Measurements from ENCODE around the gene CADM3. TPM values are rescaled to one million over a fixed set of nuclear protein-coding genes. Genes with fewer than 3 reads are reported as not detected.

Gene CADM3
- total and polyA plus RNA-seq, 2 experiments from 2014 or later: 0.37 to 0.77 TPM

GRCh38 chr1:159250638-159251216 lies 79.3 kb downstream of the CADM3 start:
- no peaks in the 10 kb centered on the region for H3K79me2 ChIP-seq
- H3K9me3 ChIP-seq (ENCODE audit: low read depth): no peaks in the 10 kb centered on the region
- WGBS (ENCODE audit: low lambda C conversion rate, missing lambda C conversion rate): 73% methylated on average over 8 of the region's 8 CpGs
- no peaks in the 10 kb centered on the region for H4K20me1 ChIP-seq (ENCODE audit: insufficient read depth, poor library complexity, severe bottlenecking)
- no peaks in the 10 kb centered on the region for H3K9me2 ChIP-seq (replicated peaks; ENCODE audit: insufficient read depth)
- H3K4me2 ChIP-seq: no peak overlapping the region
- TF ChIP-seq EZH2phosphoT487 (IDR thresholded peaks at IDR 0.05; ENCODE audit: low read depth, severe bottlenecking, unreplicated experiment) (no peak), CTCF (IDR thresholded peaks at IDR 0.05; ENCODE audit: poor library complexity) (no peak), EZH2 (IDR thresholded peaks at IDR 0.05; ENCODE audit: borderline replicate concordance) (no peak)
- DNase-seq (ENCODE audit: low spot score): no peak
- no peak overlapping the region for H3K27ac ChIP-seq
- H3K36me3 ChIP-seq (replicated peaks; ENCODE audit: insufficient read depth, low read depth): no peaks in the 10 kb centered on the region
- H3K4me3 ChIP-seq: no peak overlapping the region
- no peaks in the 10 kb centered on the region for H3K27me3 ChIP-seq
- no peak overlapping the region for H2AFZ ChIP-seq
- H3K4me1 ChIP-seq (ENCODE audit: insufficient read depth): no peaks in the 10 kb centered on the region

Small RNA genes lying within 50 kb of the gene (small RNA-seq; reads per million reads assigned to genes)
- gene RNA5SP60: not detected

Other genes starting within 250 kb of the CADM3 start
- not detected in 2 replicates for gene PYHIN1, start 240.1 kb upstream of the CADM3 start, total RNA-seq
- gene PYHIN1, start 240.1 kb upstream of the CADM3 start, polyA plus RNA-seq: not detected in 2 replicates
- gene IFI16, start 161.7 kb upstream of the CADM3 start, total RNA-seq: 22.2 and 25.1 TPM in 2 replicates
- 31.8 and 35.6 TPM in 2 replicates for gene IFI16, start 161.7 kb upstream of the CADM3 start, polyA plus RNA-seq
- gene AIM2, start 94.8 kb upstream of the CADM3 start, total RNA-seq: 0.30 TPM in 1 of 2 replicates, not detected in the other
- 1.1 TPM in 1 of 2 replicates, not detected in the other for gene AIM2, start 94.8 kb upstream of the CADM3 start, polyA plus RNA-seq
- gene ACKR1, start 33.3 kb downstream of the CADM3 start, total RNA-seq: not detected in 2 replicates
- not detected in 2 replicates for gene ACKR1, start 33.3 kb downstream of the CADM3 start, polyA plus RNA-seq
- not detected in 2 replicates for gene FCER1A, start 130.7 kb downstream of the CADM3 start, total RNA-seq
- gene FCER1A, start 130.7 kb downstream of the CADM3 start, polyA plus RNA-seq: not detected in 2 replicates